IMR-90 (cell line): Measurements from ENCODE around the gene GHR. TPM values are rescaled to one million over a fixed set of nuclear protein-coding genes. Genes with fewer than 3 reads are reported as not detected.

ENCODE experiments used
- ATAC-seq: fragments of 200-7000 bp; cut with Tn5 transposase; 2 replicates; pipeline ENCODE4 v1.9.1; 2020; ENCODE audit warnings: low read depth, mild to moderate bottlenecking, moderate library complexity
- BruUV-seq: library from RNA; stranded (reverse); fragments of 400-500 nt; replicated peaks from 2 replicates; lab custom pipeline; 2021; lab: Mats Ljungman, UMichigan
- CTCF ChIA-PET: fragments of 300-600 bp; formaldehyde crosslinking; extraction: SDS; loops from one replicate; lab custom pipeline; 2021; ENCODE audit warnings: antibody characterized with exemption; lab: Yijun Ruan, JAX
- POLR2A ChIA-PET: fragments of 300-600 bp; sonication (Branson Sonifier 250); formaldehyde crosslinking; loops from one replicate; lab custom pipeline; 2022; ENCODE audit warnings: antibody characterized with exemption; ENCODE audit not compliant: unreplicated experiment; lab: Charles Lee
- DNase-seq: peaks from one replicate; pipeline ENCODE4 v3.0.0; 2013
- H2AFZ ChIP-seq: replicated peaks from 2 replicates; pipeline ENCODE3; 2013; ENCODE audit warnings: low read length, mild to moderate bottlenecking; ENCODE audit not compliant: poor library complexity
- H2AK5ac ChIP-seq: 2 replicates; pipeline ENCODE4 v1.6.1; 2013; ENCODE audit warnings: low read depth, low read length, inconsistent platforms
- H2AK9ac ChIP-seq: replicated peaks from 2 replicates; pipeline ENCODE3; 2013; ENCODE audit warnings: mild to moderate bottlenecking, low read depth, low read length, moderate library complexity; ENCODE audit not compliant: poor library complexity
- H2BK120ac ChIP-seq: 2 replicates; pipeline ENCODE4 v1.6.1; 2013; ENCODE audit warnings: low read depth, low read length, inconsistent platforms
- H2BK15ac ChIP-seq: 3 replicates; pipeline ENCODE4 v1.6.1; 2013; ENCODE audit warnings: low read depth, low read length, inconsistent platforms
- H2BK20ac ChIP-seq: 2 replicates; pipeline ENCODE4 v1.6.1; 2013; ENCODE audit warnings: low read depth, mild to moderate bottlenecking, inconsistent platforms, low read length, moderate library complexity
- H2BK5ac ChIP-seq: 2 replicates; pipeline ENCODE4 v1.6.1; 2013; ENCODE audit warnings: mild to moderate bottlenecking, low read depth, low read length, inconsistent platforms; ENCODE audit not compliant: poor library complexity, severe bottlenecking
- H3K14ac ChIP-seq: replicated peaks from 2 replicates; pipeline ENCODE4 v1.6.1; 2013; ENCODE audit warnings: low read depth, low read length, inconsistent platforms
- H3K18ac ChIP-seq: 2 replicates; pipeline ENCODE4 v1.6.1; 2013; ENCODE audit warnings: low read depth, low read length, control low read depth
- H3K23ac ChIP-seq: 2 replicates; pipeline ENCODE4 v1.6.1; 2013; ENCODE audit warnings: low read depth, low read length, inconsistent platforms
- H3K27ac ChIP-seq: 2 replicates; pipeline ENCODE4 v1.5.1; 2013; ENCODE audit warnings: mild to moderate bottlenecking, control low read depth, low read length; ENCODE audit not compliant: insufficient read depth
- H3K27me3 ChIP-seq: 2 replicates; pipeline ENCODE4 v1.6.1; 2013; ENCODE audit warnings: low read length; ENCODE audit not compliant: control insufficient read depth, insufficient read depth
- H3K36me3 ChIP-seq: 2 replicates; pipeline ENCODE4 v1.6.1; 2013; ENCODE audit warnings: low read length, mixed read lengths; ENCODE audit not compliant: control insufficient read depth, insufficient read depth
- H3K4ac ChIP-seq: 2 replicates; pipeline ENCODE4 v1.6.1; 2013; ENCODE audit warnings: low read depth, low read length, inconsistent platforms
- H3K4me1 ChIP-seq: 2 replicates; pipeline ENCODE4 v1.6.1; 2013; ENCODE audit warnings: low read length, mixed read lengths; ENCODE audit not compliant: control insufficient read depth, insufficient read depth
- H3K4me2 ChIP-seq: 2 replicates; pipeline ENCODE4 v1.6.1; 2013; ENCODE audit warnings: low read depth, mild to moderate bottlenecking, control low read depth, low read length, moderate library complexity
- H3K4me3 ChIP-seq: 2 replicates; pipeline ENCODE4 v1.5.1; 2013; ENCODE audit warnings: low read depth, mild to moderate bottlenecking, control low read depth, low read length, moderate library complexity; ENCODE audit not compliant: insufficient read depth
- H3K56ac ChIP-seq: 2 replicates; pipeline ENCODE4 v1.6.1; 2013; ENCODE audit warnings: low read length, inconsistent platforms; ENCODE audit not compliant: insufficient read depth; ENCODE audit errors: extremely low read depth
- H3K79me1 ChIP-seq, 2 experiments: 2 replicates each; pipeline ENCODE4 v1.6.1; 2013; ENCODE audit warnings: low read length in 2 of 2, inconsistent platforms in 1 of 2, low read depth in 1 of 2
- H3K9ac ChIP-seq: 2 replicates; pipeline ENCODE4 v1.6.1; 2013; ENCODE audit warnings: low read depth, low read length, control low read depth
- H3K9me1 ChIP-seq: 2 replicates; pipeline ENCODE4 v1.6.1; 2013; ENCODE audit warnings: low read length, inconsistent platforms; ENCODE audit not compliant: insufficient read depth
- H3K9me3 ChIP-seq: 2 replicates; pipeline ENCODE4 v1.6.1; 2013; ENCODE audit warnings: low read length; ENCODE audit not compliant: control insufficient read depth, insufficient read depth
- H4K20me1 ChIP-seq: 2 replicates; pipeline ENCODE4 v1.6.1; 2013; ENCODE audit warnings: low read length, inconsistent platforms; ENCODE audit not compliant: insufficient read depth
- H4K5ac ChIP-seq: 2 replicates; pipeline ENCODE4 v1.6.1; 2013; ENCODE audit warnings: mild to moderate bottlenecking, low read depth, low read length, control low read depth
- H4K8ac ChIP-seq, 2 experiments: 2 replicates each; pipeline ENCODE4 v1.6.1; 2013; ENCODE audit warnings: low read depth in 2 of 2, low read length in 2 of 2, control low read depth in 1 of 2, inconsistent platforms in 1 of 2
- H4K91ac ChIP-seq: 2 replicates; pipeline ENCODE4 v1.6.1; 2013; ENCODE audit warnings: low read depth, low read length, inconsistent platforms; ENCODE audit not compliant: insufficient read depth
- BHLHE40 ChIP-seq: fragments of 150-350 bp; IDR thresholded peaks from 2 replicates; pipeline ENCODE4 v1.6.1; 2016; ENCODE audit warnings: mild to moderate bottlenecking, low read depth, low read length
- CEBPB ChIP-seq: IDR thresholded peaks from 2 replicates; pipeline ENCODE4 v1.6.1; 2012; ENCODE audit warnings: low read depth, low read length, improper control_type of control experiment
- CHD1 ChIP-seq: IDR thresholded peaks from 2 replicates; pipeline ENCODE4 v1.6.1; 2012; ENCODE audit warnings: low read depth, low read length, improper control_type of control experiment
- CTCF ChIP-seq: conservative IDR thresholded peaks from 2 replicates; pipeline ENCODE4 v1.5.1; 2012; ENCODE audit warnings: mild to moderate bottlenecking, low read depth, low read length, improper control_type of control experiment
- FOS ChIP-seq: fragments of 150-350 bp; IDR thresholded peaks from 2 replicates; pipeline ENCODE4 v1.6.1; 2016; ENCODE audit warnings: low read depth, low read length
- MAFK ChIP-seq: IDR thresholded peaks from 2 replicates; pipeline ENCODE4 v1.6.1; 2012; ENCODE audit warnings: low read depth, low read length, improper control_type of control experiment
- MAZ ChIP-seq: IDR thresholded peaks from 2 replicates; pipeline ENCODE4 v1.6.1; 2012; ENCODE audit warnings: low read depth, mild to moderate bottlenecking, low read length, improper control_type of control experiment, moderate library complexity, borderline replicate concordance
- MXI1 ChIP-seq: IDR thresholded peaks from 2 replicates; pipeline ENCODE4 v1.6.1; 2012; ENCODE audit warnings: low read depth, mild to moderate bottlenecking, low read length, moderate library complexity, borderline replicate concordance
- NFE2L2 ChIP-seq: fragments of 150-350 bp; IDR thresholded peaks from 2 replicates; pipeline ENCODE4 v1.6.1; 2016; ENCODE audit warnings: low read depth, mild to moderate bottlenecking, low read length
- POLR2A ChIP-seq: IDR thresholded peaks from 2 replicates; pipeline ENCODE4 v1.6.1; 2012; ENCODE audit warnings: mild to moderate bottlenecking, low read depth, low read length
- RAD21 ChIP-seq: IDR thresholded peaks from 2 replicates; pipeline ENCODE4 v1.6.1; 2012; ENCODE audit warnings: low read length, improper control_type of control experiment
- RCOR1 ChIP-seq: IDR thresholded peaks from 2 replicates; pipeline ENCODE4 v1.6.1; 2012; ENCODE audit warnings: mild to moderate bottlenecking, low read length, improper control_type of control experiment; ENCODE audit not compliant: insufficient replicate concordance
- RFX5 ChIP-seq: IDR thresholded peaks from 2 replicates; pipeline ENCODE4 v1.8.0; 2012; ENCODE audit warnings: low read depth, mild to moderate bottlenecking, low read length, moderate library complexity
- SMC3 ChIP-seq: fragments of 150-350 bp; IDR thresholded peaks from 2 replicates; pipeline ENCODE4 v1.6.1; 2016; ENCODE audit warnings: low read depth, mild to moderate bottlenecking, antibody characterized with exemption, low read length, moderate library complexity
- USF2 ChIP-seq: fragments of 150-350 bp; IDR thresholded peaks from 2 replicates; pipeline ENCODE4 v1.6.1; 2017; ENCODE audit warnings: mild to moderate bottlenecking, antibody characterized with exemption, low read length, low read depth
- dilution Hi-C: fragments of 300-500 bp; cut with HindIII; formaldehyde crosslinking; loops from one replicate; pipeline ENCODE4 v1.14.3; 2018; ENCODE audit warnings: low sequenced_read_pairs; ENCODE audit not compliant: unreplicated experiment
- in situ Hi-C: fragments of 300-500 bp; cut with MboI; formaldehyde crosslinking; loops from 3 replicates; pipeline ENCODE4 v1.14.3; 2019; ENCODE audit warnings: low sequenced_read_pairs, inconsistent platforms, mixed read lengths
- intact Hi-C: fragments of 100-400 bp; cut with micrococcal nuclease; formaldehyde crosslinking; loops from 2 replicates; pipeline ENCODE4 v1.10.0; 2022
- polyA plus RNA-seq, 3 experiments: library from polyadenylated mRNA; depleted of rRNA; stranded (reverse); fragments of >200 nt; gene quantifications; 2 replicates each; pipeline ENCODE4 v1.2.3, GENCODE V29; 2012; ENCODE audit warnings: low replicate concordance in 1 of 3
- total RNA-seq: library from RNA; depleted of rRNA; stranded (reverse); fragments of >200 nt; gene quantifications from 2 replicates; pipeline ENCODE4 v1.2.3, GENCODE V29; 2012
- TF ChIP-seq, protein P1 (sequence below): fragments of 150-350 bp; IDR thresholded peaks from 2 replicates; pipeline ENCODE4 v1.6.1; 2016; ENCODE audit warnings: low read depth, mild to moderate bottlenecking, low read length, moderate library complexity, borderline replicate concordance

Gene GHR
- total and polyA plus RNA-seq, 2 of the 4 experiments (the other 2 are of a cell fraction): 0.36 to 1.1 TPM

GRCh38 chr5:42434047-42434724, 10.9 kb downstream of the GHR start:
- Histone ChIP-seq H3K4me3 (no peak overlapping the region), H3K14ac (no peak overlapping the region), H2BK15ac (no peak overlapping the region), H4K8ac (no peak overlapping the region), H3K27ac (no peak overlapping the region), H3K4ac (no peak overlapping the region), H2BK20ac (no peak overlapping the region), H3K23ac (no peak overlapping the region), H3K9me1 (no peaks in the 10 kb centered on the region), H2AFZ (no peak overlapping the region), H3K4me2 (no peak overlapping the region), H4K5ac (no peak overlapping the region), H2AK9ac (no peak overlapping the region), H4K91ac (no peak overlapping the region), H4K20me1 (no peaks in the 10 kb centered on the region), H2BK5ac (no peak overlapping the region), H3K9ac (no peak overlapping the region), H3K9me3 (no peaks in the 10 kb centered on the region), H2BK120ac (no peak overlapping the region), H3K36me3 (no peaks in the 10 kb centered on the region), H2AK5ac (no peak overlapping the region), H3K4me1 (no peaks in the 10 kb centered on the region), H3K18ac (no peak overlapping the region), H3K56ac (no peak overlapping the region), H3K27me3 (no peaks in the 10 kb centered on the region), H3K79me1 (no peaks in the 10 kb centered on the region)
- BruUV-seq: no TSS peak
- POLR2A ChIA-PET: no interaction called here
- TF ChIP-seq SMC3 (no peak), MAFK (no peak), MXI1 (no peak), RAD21 (no peak), FOS (no peak), NFE2L2 (no peak), USF2 (no peak), BHLHE40 (no peak), MAZ (no peak), CHD1 (no peak), CTCF (no peak), POLR2A (no peak), CEBPB (no peak), RFX5 (no peak), RCOR1 (no peak)
- TF ChIP-seq, protein P1, sequence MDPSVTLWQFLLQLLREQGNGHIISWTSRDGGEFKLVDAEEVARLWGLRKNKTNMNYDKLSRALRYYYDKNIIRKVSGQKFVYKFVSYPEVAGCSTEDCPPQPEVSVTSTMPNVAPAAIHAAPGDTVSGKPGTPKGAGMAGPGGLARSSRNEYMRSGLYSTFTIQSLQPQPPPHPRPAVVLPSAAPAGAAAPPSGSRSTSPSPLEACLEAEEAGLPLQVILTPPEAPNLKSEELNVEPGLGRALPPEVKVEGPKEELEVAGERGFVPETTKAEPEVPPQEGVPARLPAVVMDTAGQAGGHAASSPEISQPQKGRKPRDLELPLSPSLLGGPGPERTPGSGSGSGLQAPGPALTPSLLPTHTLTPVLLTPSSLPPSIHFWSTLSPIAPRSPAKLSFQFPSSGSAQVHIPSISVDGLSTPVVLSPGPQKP: no peak
- intact Hi-C loops (no loop called here), in situ Hi-C loops (no loop called here), dilution Hi-C loops (no loop called here)
- no peak for DNase-seq
- CTCF ChIA-PET: no interaction called here
- ATAC-seq: no peak
